ENCODE data around the gene COX6A2.

GRCh38 chr16:31429796-31430195 lies 1.6 kb upstream of the COX6A2 start:
- TF ChIP-seq CTCF (conservative IDR thresholded peaks at IDR 0.05; ENCODE audit: low read length): no peak
- no peak for TF ChIP-seq EZH2phosphoT487 (IDR thresholded peaks at IDR 0.05; ENCODE audit: borderline replicate concordance)
